Nucleus accumbens (tissue), 56 donors: Measurements from ENCODE around the gene ITPKC.

Source experiments
- DNase-seq, 56 donors: peaks; one replicate each; lab custom pipeline; 2025; lab: John Stamatoyannopoulos, UW

ITPKC gene

DNA sequence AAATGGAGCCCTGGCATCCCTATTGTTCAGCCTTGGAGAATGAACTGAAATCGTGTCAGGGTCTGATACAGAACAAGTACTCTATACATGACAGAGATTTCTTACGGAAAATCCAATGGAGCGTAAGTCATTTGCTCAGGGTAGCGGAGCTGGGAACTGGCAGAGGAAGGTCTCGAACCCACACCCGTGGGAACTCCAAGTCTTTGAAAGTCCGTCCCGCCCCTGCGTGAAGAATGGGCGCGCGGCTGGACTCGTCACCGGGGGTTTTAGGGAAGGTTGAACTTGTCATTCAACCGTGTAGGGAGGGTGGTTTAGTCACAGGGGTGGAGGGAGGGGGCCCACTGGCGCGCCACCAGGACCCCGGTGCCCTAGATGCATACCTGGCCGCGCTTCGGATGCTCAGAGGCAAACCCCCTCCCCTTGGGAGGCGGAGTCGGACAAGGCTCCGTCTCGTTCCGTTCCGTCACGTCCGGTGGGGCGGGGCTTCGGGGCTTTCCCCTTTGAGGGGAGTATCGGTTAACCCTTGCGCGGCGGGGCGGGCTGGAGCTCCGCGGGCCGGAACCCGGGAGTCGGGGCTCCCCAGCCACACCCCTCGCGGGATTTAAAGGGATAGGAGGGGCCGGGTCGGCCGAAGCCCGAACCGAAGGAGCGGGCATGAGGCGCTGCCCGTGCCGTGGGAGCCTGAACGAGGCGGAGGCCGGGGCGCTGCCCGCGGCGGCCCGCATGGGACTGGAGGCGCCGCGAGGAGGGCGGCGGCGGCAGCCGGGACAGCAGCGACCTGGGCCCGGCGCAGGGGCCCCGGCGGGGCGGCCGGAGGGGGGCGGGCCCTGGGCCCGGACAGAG is at the start of gene ITPKC, which contains the start of gene COQ8B:
TSS of gene ITPKC (plus strand) at position 631 of the 843 bp plus-strand sequence. CDS start at position 655, 24 bp downstream.
TSS of gene COQ8B (minus strand) at position 405 of the 843 bp plus-strand sequence. CDS start 2,254 bp downstream, outside the sequence.
- DNase-seq = peak; percentile 73 to 100 (median 98)

DNA sequence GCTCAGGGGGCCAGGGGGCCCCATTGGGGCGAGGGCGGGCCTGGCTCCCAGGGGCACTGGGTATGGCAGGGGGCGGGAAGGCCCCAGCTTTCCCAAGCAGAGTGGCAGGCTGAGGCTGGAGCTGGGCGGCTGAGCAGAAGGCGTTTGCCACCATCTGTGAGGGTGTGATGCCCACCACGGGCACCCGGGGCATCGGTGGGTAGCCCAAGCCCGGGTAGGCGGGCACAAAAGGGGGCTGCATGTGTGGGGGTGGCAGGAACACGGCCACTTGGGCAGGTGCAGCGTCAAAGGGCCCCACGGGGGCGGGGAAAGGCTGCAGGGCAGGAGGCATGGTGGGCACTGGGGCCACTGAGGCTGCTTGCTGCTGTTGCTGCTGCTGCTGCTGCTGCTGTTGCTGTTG is 49.3 kb upstream of the ITPKC start:
- no peak for DNase-seq

DNA sequence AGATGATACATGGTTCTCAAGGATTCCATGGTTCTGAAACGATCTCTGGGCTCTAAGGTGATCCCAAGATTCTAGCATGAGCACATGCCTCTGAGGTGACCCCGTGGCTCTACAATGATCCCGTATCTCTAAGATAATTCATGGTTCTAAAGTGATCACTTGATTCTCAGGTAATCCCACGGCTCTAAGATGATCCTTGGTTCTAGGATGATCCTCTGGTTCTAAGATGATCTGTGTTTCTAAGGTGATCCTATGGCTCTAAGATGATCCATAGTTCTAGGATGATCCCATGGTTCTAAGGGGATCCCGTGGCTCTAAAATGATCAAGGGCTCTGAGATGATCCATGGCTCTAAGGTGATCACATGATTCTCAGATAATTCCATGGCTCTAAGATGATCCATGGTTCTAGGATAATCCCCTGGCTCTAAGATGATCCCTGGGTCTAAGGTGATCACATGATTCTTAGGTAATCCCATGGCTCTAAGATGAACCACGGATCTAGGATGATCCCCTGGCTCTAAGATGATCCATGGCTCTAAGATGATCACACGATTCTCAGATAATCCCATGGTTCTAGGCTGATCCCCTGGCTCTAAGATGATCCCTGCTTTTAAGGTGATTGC is 47.8 kb upstream of the ITPKC start:
- no peak for DNase-seq

DNA sequence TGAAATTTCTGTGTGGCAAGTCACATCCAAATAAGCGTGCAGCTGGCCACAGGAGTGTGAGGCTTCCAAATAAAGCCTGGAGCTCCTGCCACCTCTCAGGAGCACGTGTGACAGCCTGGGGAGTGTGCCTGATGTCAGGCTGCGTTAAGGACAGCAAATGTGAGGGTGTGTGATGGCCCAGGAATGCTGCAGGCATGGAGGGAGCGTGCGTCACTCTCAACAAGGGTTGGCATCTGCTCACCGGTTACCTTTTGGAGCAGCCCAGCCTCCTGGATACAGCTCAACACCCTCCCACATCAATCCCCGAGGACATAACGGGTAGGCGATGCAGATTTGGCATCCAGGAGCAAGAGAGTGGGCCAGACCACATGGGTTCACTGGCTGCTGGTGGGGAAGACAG is 45.5 kb upstream of the ITPKC start:
- DNase-seq = peak in 24 of 56 donors; percentile 6 to 65 (median 42)

DNA sequence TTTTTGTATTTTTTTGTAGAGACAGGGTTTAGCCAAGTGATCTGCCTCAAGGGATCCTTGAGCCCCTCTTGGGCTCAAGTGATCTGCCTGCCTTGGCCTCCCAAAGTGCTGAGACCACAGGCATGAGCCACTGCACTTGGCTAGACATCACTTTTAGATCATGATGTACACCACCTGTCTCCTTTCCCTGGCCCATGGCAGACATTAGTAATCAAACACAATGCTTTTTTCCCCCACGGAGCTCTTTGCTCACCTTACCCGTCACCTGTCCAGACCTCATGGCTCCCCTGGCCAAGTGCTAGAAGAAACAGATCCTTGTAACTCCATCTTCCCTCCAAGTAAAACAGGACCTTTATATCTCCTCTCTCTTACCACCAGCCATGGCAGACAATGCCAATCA is 44.9 kb upstream of the ITPKC start:
- DNase-seq = no peak

DNA sequence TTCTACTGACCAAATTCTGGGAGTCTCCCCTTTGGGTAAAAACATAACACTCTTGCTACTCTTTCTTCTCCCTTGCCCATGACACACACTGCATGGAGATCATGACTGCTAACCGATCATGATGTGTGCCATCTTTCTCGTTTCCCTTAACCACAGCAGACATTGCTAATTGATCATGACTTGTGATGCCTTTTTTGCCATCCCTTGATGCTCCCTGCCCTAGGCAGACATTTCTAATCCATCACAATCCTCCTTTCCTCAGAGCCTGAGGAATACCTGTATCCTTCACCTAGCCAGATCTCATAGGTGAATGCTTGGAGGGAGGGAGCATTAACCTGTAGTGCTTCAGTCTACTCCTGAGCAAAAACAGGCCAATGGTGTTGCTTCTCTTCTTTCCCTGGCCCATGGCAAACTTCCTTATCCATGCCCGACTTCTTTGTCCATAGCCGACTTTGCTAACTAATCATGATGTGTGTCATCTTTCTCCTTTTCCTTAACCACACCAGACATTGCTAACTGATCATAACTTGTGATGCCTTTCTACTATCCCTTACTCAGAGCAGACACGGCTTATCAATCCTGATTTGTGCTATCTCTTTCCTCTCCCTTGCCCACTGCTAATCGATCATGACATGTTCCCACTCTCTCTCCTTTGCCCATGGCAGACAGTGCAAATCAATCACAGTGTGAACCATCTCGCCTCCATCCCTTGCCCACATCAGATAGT is 44.2 kb upstream of the ITPKC start:
- DNase-seq = no peak

DNA sequence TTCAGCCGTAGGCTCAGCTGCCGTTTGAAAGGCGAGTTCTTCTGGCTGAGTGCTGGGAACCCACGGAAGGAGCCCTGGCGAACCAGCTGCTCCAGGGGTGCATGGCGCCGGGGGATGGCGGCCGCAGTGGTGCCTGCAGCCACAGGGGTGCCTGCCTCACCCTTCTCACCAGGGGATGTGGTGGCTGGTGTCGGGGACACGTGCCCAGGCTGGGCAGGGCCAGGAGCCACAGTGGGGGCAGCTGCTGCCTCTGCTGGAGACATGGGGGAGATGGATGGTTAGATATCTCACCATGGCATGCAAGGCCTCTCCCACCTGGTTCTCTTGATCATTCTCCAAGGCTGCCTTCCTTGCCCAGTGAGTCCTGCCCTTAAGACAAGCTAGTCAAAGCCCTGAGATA is 43.5 kb upstream of the ITPKC start:
- DNase-seq = no peak

DNA sequence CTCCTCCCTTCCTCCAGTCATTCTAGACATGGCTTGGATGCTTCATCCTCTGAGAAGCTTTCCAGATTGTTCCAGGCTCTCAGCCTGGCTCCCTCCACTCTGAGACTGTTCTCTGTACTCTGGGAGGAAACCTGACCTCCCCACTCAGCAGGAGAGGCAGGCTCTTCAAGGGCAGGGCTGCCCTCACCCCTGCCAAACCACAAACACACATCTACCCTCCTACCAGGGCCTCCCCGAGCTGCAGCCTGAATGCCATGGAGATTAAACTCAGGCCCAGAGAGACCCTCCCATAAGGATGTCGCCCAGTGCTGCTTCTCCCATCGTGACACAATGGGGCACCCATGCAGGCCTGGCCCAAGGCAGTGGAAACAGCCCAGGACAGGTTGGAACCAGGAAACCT is 42.6 kb upstream of the ITPKC start:
- no peak for DNase-seq

DNA sequence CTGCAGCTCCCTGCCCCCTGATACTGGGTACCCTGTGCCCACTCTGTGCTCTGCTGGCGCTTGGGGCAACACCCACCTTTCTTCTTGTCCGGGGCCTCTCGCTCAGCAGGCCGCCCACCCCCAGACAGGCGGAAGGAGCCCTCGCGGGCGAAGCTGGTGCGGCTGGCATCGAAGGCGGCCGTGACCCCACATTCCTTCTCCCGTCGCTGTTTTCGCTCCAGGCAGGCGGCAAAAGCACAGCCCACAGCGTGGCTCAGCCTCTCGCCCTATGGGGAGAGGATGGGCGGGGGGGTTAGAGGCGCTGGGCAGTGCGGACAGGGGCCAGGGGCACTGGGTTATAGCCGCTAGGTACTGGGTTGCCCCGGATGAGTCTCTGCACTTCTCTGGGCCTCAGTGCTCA is 39.8 kb upstream of the ITPKC start:
- no peak for DNase-seq

DNA sequence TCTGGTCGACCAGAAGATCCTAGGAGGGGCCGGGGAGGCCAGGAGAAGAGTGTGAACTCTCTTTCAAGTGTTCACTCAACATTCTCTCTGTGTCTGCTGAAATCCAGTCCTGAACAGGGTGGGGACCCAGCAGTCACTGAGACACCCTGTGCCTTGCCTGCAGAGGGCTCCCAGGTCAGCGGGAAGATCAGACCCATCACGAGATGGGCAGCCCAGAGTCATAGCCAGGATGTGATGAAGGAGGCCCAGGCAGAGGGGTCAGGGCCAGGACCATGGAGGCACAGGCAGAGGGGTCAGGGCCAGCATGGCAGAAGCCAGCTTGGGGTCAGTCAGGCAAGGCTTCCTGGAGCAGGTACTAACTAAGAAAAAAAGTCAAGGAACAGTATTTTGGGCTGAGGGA is 35.9 kb upstream of the ITPKC start:
- no peak for DNase-seq

DNA sequence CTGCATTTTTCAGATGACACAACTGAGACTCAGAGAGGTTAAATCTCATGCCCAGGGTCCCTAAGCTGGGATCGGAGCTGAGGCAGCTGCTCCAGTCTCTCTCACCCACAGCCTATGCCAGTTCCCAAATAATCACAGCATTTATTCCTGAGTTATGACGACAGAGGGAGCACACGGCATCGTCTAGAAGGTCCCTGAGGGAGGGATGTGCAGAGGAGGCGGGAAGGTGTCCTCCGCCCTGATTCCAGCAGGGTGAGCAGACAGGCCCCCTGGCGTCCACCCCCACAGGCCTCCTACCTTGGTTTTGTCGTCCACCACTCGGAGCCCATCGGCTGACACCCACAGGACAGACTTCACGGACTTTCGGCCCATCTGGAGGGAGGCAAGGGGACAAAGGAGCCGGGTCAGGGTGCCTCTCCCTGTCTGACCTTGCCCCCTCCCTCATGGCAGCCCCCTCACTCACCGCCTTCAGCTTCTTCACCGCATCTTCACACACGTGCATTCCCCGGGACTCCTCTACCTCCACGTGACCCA is 34.4 kb upstream of the ITPKC start:
- peak in 4 of 56 donors; percentile 1 to 20 (median 12) for DNase-seq

DNA sequence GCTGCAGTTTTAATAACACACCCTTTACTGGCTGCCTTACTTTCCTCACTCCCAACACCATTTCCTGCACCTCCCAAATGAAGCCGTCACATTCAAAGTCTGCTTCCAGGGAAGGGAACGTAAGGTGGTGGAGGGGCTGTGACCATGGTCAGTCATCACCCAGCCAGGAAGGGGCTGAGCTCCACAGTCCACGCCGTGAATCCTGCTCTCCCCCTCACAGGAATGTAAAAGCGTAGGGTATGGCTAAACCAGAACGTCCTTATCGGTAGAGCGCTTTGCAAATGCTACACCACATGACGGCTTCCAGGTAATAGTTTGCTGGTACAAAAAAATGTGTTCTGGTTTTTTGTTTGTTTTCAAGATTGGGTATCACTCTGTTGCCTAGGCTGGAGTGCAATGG is 33.5 kb upstream of the ITPKC start:
- DNase-seq = no peak

DNA sequence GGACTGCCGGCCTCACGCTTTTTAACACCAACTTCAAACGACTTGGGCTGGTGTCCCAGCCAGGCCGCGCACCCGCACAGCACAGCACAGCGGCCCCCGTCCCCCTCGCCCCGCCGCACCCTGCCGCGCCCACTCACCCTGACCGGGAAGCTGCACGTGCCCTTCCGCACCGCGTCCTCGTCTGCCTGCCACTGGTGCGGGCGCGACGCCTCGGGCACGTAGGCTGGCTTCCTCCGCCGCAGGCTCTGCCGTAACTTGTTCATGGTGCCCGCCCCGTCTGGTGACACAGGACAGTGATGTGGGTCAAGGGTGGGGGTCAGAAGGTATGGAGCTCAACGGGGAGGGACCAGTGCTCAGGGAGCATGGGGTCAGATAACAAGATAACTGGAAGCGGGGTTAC is 32.6 kb upstream of the ITPKC start:
- no peak for DNase-seq

DNA sequence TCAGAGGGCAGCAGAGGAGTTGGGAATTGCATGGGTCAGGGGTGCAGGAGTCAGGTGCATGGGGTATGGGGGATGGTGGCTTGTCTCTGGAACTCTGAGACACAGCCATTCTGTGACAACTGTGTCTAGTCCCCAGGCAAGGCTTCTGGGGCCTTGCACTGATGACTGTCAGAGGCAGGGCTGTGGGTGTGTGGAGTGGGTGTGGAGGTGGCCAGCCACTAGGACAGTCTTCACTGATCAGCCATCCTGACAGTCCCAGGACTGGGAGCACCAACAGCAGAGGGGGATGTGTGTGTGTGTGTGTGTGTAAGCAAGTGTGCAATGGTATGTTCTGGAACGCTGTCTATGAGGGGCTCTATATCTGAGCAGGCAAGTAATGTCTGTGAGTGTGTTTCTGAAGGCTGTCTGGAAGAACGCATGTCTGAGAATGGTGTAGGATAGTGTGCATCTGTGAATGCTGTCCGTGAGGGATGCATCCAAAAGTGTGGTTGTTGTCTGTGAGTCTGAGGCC is 31.8 kb upstream of the ITPKC start:
- no peak for DNase-seq

DNA sequence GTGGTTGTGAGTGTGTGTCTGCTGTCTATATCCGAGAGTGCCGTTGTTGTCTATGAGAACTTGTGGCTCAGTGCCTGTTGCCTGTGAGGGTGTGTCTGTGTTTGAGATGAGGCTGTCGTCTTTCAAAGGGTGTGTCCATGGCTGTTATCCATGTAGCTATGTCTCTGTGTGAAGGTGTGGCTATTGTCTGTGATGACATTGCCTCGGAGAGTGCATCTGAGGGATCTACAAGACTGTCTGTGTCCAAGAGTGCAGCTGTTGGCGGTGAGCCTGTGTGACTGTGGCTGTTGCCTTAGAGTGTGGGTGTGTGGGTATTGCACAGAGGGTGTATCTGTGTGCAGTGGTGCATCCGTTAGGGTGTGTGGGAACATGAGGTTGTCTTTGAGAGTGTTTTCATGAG is 31.3 kb upstream of the ITPKC start:
- no peak for DNase-seq

DNA sequence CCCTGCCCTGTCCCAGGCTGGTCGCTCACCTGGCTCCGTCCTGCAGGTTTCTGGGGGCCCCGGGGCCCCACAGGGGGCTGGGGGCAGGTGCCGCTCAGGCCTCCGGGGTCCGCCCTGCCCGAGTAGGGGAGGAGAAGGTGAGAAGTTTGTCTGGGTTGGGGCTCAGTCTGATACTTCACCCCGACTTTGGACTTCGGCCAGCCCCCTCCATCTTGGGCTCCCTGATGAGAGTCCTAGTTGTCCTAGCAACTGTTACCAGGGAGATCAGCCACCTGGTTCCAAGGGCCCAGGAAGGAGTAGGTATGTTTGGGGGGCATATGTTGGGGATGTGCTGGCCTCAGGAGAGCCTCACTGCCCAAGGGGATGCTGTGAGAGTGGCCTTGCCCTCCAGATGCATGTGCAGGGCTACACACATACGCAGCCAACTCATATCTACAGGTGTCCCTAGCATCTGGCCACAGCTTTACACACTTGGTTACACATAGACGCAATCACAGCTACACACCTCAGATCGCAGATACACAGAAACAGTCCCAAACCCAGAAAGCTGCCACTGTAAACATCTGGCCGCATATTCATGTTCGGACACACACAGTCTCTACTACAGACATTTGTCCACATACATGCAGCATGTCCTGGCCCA is 29.9 kb upstream of the ITPKC start:
- no peak for DNase-seq

DNA sequence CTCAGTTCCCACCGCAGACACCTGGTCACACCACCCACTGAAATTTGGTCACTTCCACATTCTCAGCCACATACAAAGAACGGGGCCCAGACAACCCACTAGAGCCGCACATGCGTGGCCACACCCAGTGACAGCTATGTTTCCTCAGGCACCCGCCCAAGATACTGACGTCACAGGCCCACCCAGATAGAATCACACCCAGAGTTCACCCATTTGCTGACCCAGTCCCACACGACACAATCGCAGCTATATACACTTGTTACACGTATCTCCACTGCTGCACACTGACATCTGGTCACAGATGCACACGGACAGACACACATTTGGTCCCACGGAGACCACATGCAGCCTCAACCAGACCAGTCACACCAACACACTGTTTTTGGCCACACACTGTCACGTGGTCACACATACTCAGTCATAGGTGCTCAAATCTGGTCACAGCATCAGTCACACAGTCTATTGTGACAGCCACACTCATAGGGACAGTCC is 29.3 kb upstream of the ITPKC start:
- peak in 5 of 56 donors; percentile 12 to 57 (median 18) for DNase-seq

DNA sequence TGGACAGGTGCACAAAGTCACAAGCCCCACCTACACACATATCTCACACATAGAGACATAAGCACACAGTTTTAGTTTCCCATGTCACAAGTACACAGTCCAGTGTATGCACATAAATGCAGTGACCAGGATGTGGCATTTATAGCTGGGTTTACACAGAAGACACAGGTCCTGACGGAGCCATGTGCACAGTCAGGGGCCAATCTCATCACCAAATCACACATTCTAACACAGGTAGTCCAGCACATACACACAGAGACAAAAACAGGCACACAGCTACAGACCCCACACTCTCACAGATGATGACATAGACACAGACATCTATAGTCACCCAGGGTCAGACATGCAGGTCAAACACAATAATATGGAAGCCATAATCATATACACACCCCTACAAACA is 28.6 kb upstream of the ITPKC start:
- DNase-seq = no peak

DNA sequence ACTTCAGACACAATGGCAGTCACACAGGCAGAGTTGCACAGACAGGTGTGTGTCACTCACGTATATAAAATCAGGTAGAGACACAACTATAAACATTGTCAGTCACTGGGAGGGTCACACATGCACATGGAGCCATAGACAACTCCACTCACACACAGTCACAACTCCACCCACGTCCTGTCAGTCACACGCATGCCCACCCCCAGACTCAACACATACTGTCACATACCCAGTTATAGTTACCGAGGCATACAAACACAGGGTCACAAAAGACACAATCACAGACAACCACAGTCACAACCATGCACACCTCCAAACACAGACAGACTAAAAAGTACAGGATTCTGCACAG is 27.9 kb upstream of the ITPKC start:
- peak in 3 of 56 donors; percentile 12 to 35 (median 18) for DNase-seq
